ENCODE measurements around the gene LRP1B. TPM values are rescaled to one million over a fixed set of nuclear protein-coding genes. Genes with fewer than 3 reads are reported as not detected.

LRP1B gene
- total RNA-seq, 4 donors from 2014 or later, result 0.42 to 0.71 (median 0.65) TPM

GRCh38 chr2:141741652-141742051 is 389.2 kb downstream of the LRP1B start:
- intact Hi-C loops (cut with DNase I), result no loop called here
- WGBS, result 79% methylated on average over 3 of the region's 3 CpGs
- no peak overlapping the region for H3K4me3 ChIP-seq
- TF ChIP-seq POLR2AphosphoS5 (IDR thresholded peaks at IDR 0.05) (no peak), CTCF (IDR thresholded peaks at IDR 0.05) (no peak), POLR2A (IDR thresholded peaks at IDR 0.05; ENCODE audit: low read depth) (no peak), EP300 (IDR thresholded peaks at IDR 0.05) (no peak)
- H3K36me3 ChIP-seq, result no peaks in the 10 kb centered on the region
- no peaks in the 10 kb centered on the region for H3K27me3 ChIP-seq
- DNase-seq (ENCODE audit: extremely low spot score), result no peak
- H3K4me1 ChIP-seq, result no peaks in the 10 kb centered on the region
- no peaks in the 10 kb centered on the region for H3K9me3 ChIP-seq
- no peak overlapping the region for H3K27ac ChIP-seq (replicated peaks in 1 of 4)

GRCh38 chr2:141737492-141738255 is 393.1 kb downstream of the LRP1B start:
- Histone ChIP-seq H3K4me3 (no peak overlapping the region), H3K36me3 (no peaks in the 10 kb centered on the region), H3K4me1 (no peaks in the 10 kb centered on the region), H3K27ac (replicated peaks in 1 of 4) (no peak overlapping the region), H3K27me3 (no peaks in the 10 kb centered on the region), H3K9me3 (no peaks in the 10 kb centered on the region)
- no peak for DNase-seq (ENCODE audit: extremely low spot score)
- TF ChIP-seq POLR2AphosphoS5 (IDR thresholded peaks at IDR 0.05), result no peak
- TF ChIP-seq EP300 (IDR thresholded peaks at IDR 0.05), result no peak
- no peak for TF ChIP-seq POLR2A (IDR thresholded peaks at IDR 0.05; ENCODE audit: low read depth)
- TF ChIP-seq CTCF (IDR thresholded peaks at IDR 0.05), result no peak
- intact Hi-C loops (cut with DNase I), result no loop called here
- WGBS, result 53% methylated on average over 3 of the region's 3 CpGs

GRCh38 chr2:141736466-141736865 is 394.4 kb downstream of the LRP1B start:
- H3K4me1 ChIP-seq, result no peaks in the 10 kb centered on the region
- intact Hi-C loops (cut with DNase I), result no loop called here
- H3K4me3 ChIP-seq, result no peak overlapping the region
- H3K36me3 ChIP-seq, result no peaks in the 10 kb centered on the region
- no peaks in the 10 kb centered on the region for H3K27me3 ChIP-seq
- DNase-seq (ENCODE audit: extremely low spot score), result no peak
- no peak for TF ChIP-seq CTCF (IDR thresholded peaks at IDR 0.05)
- TF ChIP-seq POLR2AphosphoS5 (IDR thresholded peaks at IDR 0.05), result no peak
- no peak for TF ChIP-seq POLR2A (IDR thresholded peaks at IDR 0.05; ENCODE audit: low read depth)
- no peak for TF ChIP-seq EP300 (IDR thresholded peaks at IDR 0.05)
- H3K9me3 ChIP-seq, result no peaks in the 10 kb centered on the region
- WGBS, result 89% methylated on average over 2 of the region's 2 CpGs
- no peak overlapping the region for H3K27ac ChIP-seq (replicated peaks in 1 of 4)

- Histone ChIP-seq H3K36me3 (no peaks in the 10 kb centered on the region), H3K4me1 (no peaks in the 10 kb centered on the region), H3K27me3 (no peaks in the 10 kb centered on the region), H3K4me3 (no peak overlapping the region), H3K27ac (replicated peaks in 1 of 4) (no peak overlapping the region), H3K9me3 (no peaks in the 10 kb centered on the region)
- intact Hi-C loops (cut with DNase I), result no loop called here
- TF ChIP-seq POLR2A (IDR thresholded peaks at IDR 0.05; ENCODE audit: low read depth) (no peak), EP300 (IDR thresholded peaks at IDR 0.05) (no peak), POLR2AphosphoS5 (IDR thresholded peaks at IDR 0.05) (no peak), CTCF (IDR thresholded peaks at IDR 0.05) (no peak)
- 93% methylated on average over 1 of the region's 1 CpG for WGBS
- no peak for DNase-seq (ENCODE audit: extremely low spot score)
These were observed 401.9 kb downstream of the LRP1B start for GRCh38 chr2:141728886-141729285.

- TF ChIP-seq EP300 (IDR thresholded peaks at IDR 0.05), result no peak
- TF ChIP-seq POLR2AphosphoS5 (IDR thresholded peaks at IDR 0.05), result no peak
- no peak for TF ChIP-seq POLR2A (IDR thresholded peaks at IDR 0.05; ENCODE audit: low read depth)
- no peak for TF ChIP-seq CTCF (IDR thresholded peaks at IDR 0.05)
- no peaks in the 10 kb centered on the region for H3K4me1 ChIP-seq
These were observed 402.7 kb downstream of the LRP1B start for GRCh38 chr2:141728142-141728541.

More at GRCh38 chr2:141728142-141728541, 402.7 kb downstream of the LRP1B start:
- H3K9me3 ChIP-seq, result no peaks in the 10 kb centered on the region
- 63% methylated on average over 3 of the region's 3 CpGs for whole genome bisulfite sequencing
- no peak for DNase-seq (ENCODE audit: extremely low spot score)
- no peak overlapping the region for H3K27ac ChIP-seq (replicated peaks in 1 of 4)
- intact Hi-C loops (cut with DNase I), result no loop called here
- H3K36me3 ChIP-seq, result no peaks in the 10 kb centered on the region
- no peaks in the 10 kb centered on the region for H3K27me3 ChIP-seq
- H3K4me3 ChIP-seq, result no peak overlapping the region

Measured in esophagus muscularis mucosa (tissue), 4 donors.